Mucosa of stomach (tissue), 1 donor: ENCODE measurements around the gene PER1.

ENCODE experiments used
- H3K27me3 ChIP-seq: one replicate; pipeline ENCODE4 v1.7.0; 2013; ENCODE audit warnings: mild to moderate bottlenecking, low read length; ENCODE audit not compliant: control insufficient read depth, insufficient read depth
- H3K36me3 ChIP-seq: one replicate; pipeline ENCODE4 v1.7.0; 2013; ENCODE audit warnings: low read length; ENCODE audit not compliant: control insufficient read depth, insufficient read depth
- H3K4me1 ChIP-seq: one replicate; pipeline ENCODE4 v1.7.0; 2013; ENCODE audit warnings: mild to moderate bottlenecking, low read length; ENCODE audit not compliant: control insufficient read depth, insufficient read depth
- H3K4me3 ChIP-seq: one replicate; pipeline ENCODE4 v1.7.0; 2013; ENCODE audit warnings: low read length
- H3K9ac ChIP-seq: one replicate; pipeline ENCODE4 v1.7.0; 2013; ENCODE audit warnings: mild to moderate bottlenecking, low read length, moderate library complexity
- H3K9me3 ChIP-seq: one replicate; pipeline ENCODE4 v1.7.0; 2013; ENCODE audit warnings: mild to moderate bottlenecking, low read length, moderate library complexity; ENCODE audit not compliant: control insufficient read depth
- donor health status: Pancreatic carcinoma.

PER1 gene, protein sequence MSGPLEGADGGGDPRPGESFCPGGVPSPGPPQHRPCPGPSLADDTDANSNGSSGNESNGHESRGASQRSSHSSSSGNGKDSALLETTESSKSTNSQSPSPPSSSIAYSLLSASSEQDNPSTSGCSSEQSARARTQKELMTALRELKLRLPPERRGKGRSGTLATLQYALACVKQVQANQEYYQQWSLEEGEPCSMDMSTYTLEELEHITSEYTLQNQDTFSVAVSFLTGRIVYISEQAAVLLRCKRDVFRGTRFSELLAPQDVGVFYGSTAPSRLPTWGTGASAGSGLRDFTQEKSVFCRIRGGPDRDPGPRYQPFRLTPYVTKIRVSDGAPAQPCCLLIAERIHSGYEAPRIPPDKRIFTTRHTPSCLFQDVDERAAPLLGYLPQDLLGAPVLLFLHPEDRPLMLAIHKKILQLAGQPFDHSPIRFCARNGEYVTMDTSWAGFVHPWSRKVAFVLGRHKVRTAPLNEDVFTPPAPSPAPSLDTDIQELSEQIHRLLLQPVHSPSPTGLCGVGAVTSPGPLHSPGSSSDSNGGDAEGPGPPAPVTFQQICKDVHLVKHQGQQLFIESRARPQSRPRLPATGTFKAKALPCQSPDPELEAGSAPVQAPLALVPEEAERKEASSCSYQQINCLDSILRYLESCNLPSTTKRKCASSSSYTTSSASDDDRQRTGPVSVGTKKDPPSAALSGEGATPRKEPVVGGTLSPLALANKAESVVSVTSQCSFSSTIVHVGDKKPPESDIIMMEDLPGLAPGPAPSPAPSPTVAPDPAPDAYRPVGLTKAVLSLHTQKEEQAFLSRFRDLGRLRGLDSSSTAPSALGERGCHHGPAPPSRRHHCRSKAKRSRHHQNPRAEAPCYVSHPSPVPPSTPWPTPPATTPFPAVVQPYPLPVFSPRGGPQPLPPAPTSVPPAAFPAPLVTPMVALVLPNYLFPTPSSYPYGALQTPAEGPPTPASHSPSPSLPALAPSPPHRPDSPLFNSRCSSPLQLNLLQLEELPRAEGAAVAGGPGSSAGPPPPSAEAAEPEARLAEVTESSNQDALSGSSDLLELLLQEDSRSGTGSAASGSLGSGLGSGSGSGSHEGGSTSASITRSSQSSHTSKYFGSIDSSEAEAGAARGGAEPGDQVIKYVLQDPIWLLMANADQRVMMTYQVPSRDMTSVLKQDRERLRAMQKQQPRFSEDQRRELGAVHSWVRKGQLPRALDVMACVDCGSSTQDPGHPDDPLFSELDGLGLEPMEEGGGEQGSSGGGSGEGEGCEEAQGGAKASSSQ (N-terminal part only)

GRCh38 chr17:8152112-8152775 lies at the start of gene PER1:
Gene PER1 (minus strand): TSS chr17:8152404. CDS start chr17:8150706, 1,698 bp downstream.
- Histone ChIP-seq H3K27me3 (no peaks in the 10 kb centered on the region), H3K4me1 (peaks cover 57% of the 10 kb centered on the region)

GRCh38 chr17:8192070-8192815 lies 40.0 kb upstream of the PER1 start:
- Histone ChIP-seq H3K9me3 (no peaks in the 10 kb centered on the region), H3K9ac (peak overlapping the region; percentile 29), H3K4me3 (no peak overlapping the region), H3K4me1 (peaks cover 29% of the 10 kb centered on the region), H3K36me3 (no peaks in the 10 kb centered on the region), H3K27me3 (no peaks in the 10 kb centered on the region)

More at GRCh38 chr17:8152112-8152775, at the start of gene PER1:
- Histone ChIP-seq H3K36me3 (peaks cover 29% of the 10 kb centered on the region), H3K4me3 (peak within 1 kb of the TSS; percentile 17), H3K9ac (peak within 1 kb of the TSS; percentile 100), H3K9me3 (no peaks in the 10 kb centered on the region)

GRCh38 chr17:8190506-8190905 lies 38.3 kb upstream of the PER1 start:
- Histone ChIP-seq H3K9ac (peak overlapping the region; percentile 51), H3K27me3 (no peaks in the 10 kb centered on the region), H3K4me1 (peaks cover 29% of the 10 kb centered on the region), H3K4me3 (no peak overlapping the region), H3K36me3 (no peaks in the 10 kb centered on the region), H3K9me3 (no peaks in the 10 kb centered on the region)

DNA sequence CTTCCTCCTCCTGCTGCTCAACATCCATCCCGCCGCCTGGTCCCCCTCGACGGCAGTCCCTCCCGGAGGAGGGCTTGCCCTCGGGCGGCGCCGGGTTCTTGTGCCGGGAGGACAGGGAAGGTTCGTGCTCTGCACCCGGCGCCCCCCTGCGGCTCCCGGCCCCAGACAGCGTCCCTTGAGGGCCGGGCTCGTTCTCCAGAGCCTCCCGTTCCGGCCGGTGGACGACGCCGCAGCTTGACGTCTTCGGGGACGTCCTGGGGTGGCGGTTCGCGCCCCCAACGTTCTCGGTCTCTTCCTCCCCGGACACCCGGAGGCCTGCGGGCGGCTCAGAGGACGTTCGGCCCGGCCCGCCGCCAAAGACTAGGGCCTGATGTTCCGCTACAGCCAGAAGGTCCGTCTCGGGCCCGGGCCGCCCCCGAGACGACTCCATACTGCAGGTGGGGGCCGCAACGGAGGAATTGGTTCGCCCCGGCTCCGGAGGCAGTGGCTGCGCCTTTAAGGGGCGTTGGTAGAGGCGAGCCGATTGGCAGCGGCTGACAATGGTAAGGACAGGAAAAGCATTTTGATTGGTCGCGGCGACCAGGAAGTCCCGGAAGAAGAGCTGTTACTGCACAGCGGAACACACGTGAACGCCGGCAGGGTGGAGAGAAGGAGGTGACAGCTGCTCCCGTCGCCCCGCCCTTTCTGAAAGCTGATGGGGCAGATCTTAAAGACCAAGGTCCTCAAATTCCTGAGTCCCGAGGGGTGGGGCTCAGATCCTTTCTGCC lies 37.7 kb upstream of the PER1 start, which contains the start of gene BORCS6:
TSS of gene BORCS6 (minus strand) at position 470 of the 767 bp plus-strand sequence. CDS start at position 430, 40 bp downstream.
- H3K9me3 ChIP-seq = no peaks in the 10 kb centered on the region
- H3K36me3 ChIP-seq = no peaks in the 10 kb centered on the region
- no peaks in the 10 kb centered on the region for H3K27me3 ChIP-seq
- H3K4me1 ChIP-seq = peaks cover 29% of the 10 kb centered on the region
- H3K9ac ChIP-seq = peak within 1 kb of the TSS; percentile 81
- H3K4me3 ChIP-seq = peak within 1 kb of the TSS; percentile 56

- H3K9me3 ChIP-seq = no peaks in the 10 kb centered on the region
- no peaks in the 10 kb centered on the region for H3K36me3 ChIP-seq
- peak overlapping the region; percentile 81 for H3K9ac ChIP-seq
- H3K4me3 ChIP-seq = peak overlapping the region; percentile 56
- peaks cover 29% of the 10 kb centered on the region for H3K4me1 ChIP-seq
- H3K27me3 ChIP-seq = no peaks in the 10 kb centered on the region
Observed at GRCh38 chr17:8189041-8189710, 37.0 kb upstream of the PER1 start.

DNA sequence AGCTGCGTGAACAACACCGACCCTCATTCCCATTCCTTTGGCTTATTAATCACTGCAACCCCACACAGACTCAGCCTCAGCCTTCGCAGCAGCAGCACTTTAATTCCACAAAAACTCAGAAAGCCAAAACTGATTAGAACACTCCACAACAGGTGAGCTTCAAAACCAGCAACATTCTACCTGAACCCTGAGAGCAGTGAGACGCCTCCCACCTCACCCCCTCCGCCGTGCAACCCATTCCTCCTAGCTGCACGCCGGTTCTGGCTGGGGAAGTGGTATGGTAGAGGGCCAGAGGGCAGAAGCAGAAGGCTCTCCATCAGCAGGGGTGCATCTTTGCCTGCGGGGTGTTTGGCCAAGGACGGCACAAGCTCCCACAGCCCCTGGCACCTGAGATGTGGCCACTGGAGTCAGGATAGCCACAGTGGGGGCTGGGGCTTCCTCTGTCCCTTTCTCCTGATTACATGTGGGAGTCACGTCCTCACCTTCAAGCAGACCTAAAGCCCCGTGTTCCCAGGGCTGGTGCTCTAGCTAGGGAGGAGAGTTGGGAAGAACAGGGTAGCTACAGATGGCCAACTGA lies 36.1 kb upstream of the PER1 start:
- no peaks in the 10 kb centered on the region for H3K9me3 ChIP-seq
- H3K4me3 ChIP-seq = peak overlapping the region; percentile 56
- H3K36me3 ChIP-seq = no peaks in the 10 kb centered on the region
- peak overlapping the region; percentile 81 for H3K9ac ChIP-seq
- H3K4me1 ChIP-seq = peaks cover 29% of the 10 kb centered on the region
- H3K27me3 ChIP-seq = no peaks in the 10 kb centered on the region

GRCh38 chr17:8187517-8188262 lies 35.5 kb upstream of the PER1 start:
- Histone ChIP-seq H3K4me3 (peak overlapping the region; percentile 5), H3K9ac (peak overlapping the region; percentile 81)

GRCh38 chr17:8186787-8187516 lies 34.7 kb upstream of the PER1 start:
- peaks cover 28% of the 10 kb centered on the region for H3K4me1 ChIP-seq

More at GRCh38 chr17:8187517-8188262, 35.5 kb upstream of the PER1 start:
- Histone ChIP-seq H3K4me1 (peaks cover 29% of the 10 kb centered on the region), H3K27me3 (no peaks in the 10 kb centered on the region), H3K9me3 (no peaks in the 10 kb centered on the region), H3K36me3 (no peaks in the 10 kb centered on the region)

DNA sequence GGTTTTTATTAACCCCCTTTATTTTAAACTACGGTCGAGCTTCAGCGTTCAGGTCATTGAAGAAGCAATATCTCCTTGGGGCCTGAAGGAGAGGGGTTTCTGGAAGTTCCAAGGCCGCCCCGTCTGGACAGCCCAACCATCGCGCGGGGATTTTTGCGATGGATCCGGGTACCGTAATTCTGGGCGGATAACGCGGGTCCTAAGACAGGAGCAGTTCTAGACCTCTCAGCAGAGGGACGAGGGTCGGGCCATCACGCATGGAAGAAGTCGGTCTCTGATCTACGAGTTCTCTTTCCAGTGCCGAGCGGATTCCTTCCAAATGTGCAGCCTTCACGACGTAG lies 34.2 kb upstream of the PER1 start:
- peak overlapping the region; percentile 58 for H3K4me3 ChIP-seq
- no peaks in the 10 kb centered on the region for H3K9me3 ChIP-seq
- peak overlapping the region; percentile 68 for H3K9ac ChIP-seq
- peaks cover 24% of the 10 kb centered on the region for H3K4me1 ChIP-seq
- H3K27me3 ChIP-seq = no peaks in the 10 kb centered on the region
- no peaks in the 10 kb centered on the region for H3K36me3 ChIP-seq

More at GRCh38 chr17:8186787-8187516, 34.7 kb upstream of the PER1 start:
- Histone ChIP-seq H3K27me3 (no peaks in the 10 kb centered on the region), H3K9me3 (no peaks in the 10 kb centered on the region), H3K4me3 (peak overlapping the region; percentile 58), H3K9ac (peak overlapping the region; percentile 68), H3K36me3 (no peaks in the 10 kb centered on the region)
